Measurements from ENCODE around the gene CLIC4. TPM values are rescaled to one million over a fixed set of nuclear protein-coding genes. Genes with fewer than 3 reads are reported as not detected.

CLIC4 gene
- total and polyA plus RNA-seq, 2 experiments from 2014 or later, result 92.5 to 308 TPM

GRCh38 chr1:24696756-24697330, 48.4 kb upstream of the CLIC4 start:
- H3K9me2 ChIP-seq (ENCODE audit: insufficient read depth), result no peaks in the 10 kb centered on the region
- no peak for ATAC-seq
- no peak overlapping the region for H3K27ac ChIP-seq (ENCODE audit: low read depth)
- DNase-seq (ENCODE audit: low spot score), result no peak
- TF ChIP-seq, protein P1, sequence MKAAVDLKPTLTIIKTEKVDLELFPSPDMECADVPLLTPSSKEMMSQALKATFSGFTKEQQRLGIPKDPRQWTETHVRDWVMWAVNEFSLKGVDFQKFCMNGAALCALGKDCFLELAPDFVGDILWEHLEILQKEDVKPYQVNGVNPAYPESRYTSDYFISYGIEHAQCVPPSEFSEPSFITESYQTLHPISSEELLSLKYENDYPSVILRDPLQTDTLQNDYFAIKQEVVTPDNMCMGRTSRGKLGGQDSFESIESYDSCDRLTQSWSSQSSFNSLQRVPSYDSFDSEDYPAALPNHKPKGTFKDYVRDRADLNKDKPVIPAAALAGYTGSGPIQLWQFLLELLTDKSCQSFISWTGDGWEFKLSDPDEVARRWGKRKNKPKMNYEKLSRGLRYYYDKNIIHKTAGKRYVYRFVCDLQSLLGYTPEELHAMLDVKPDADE (IDR thresholded peaks at IDR 0.05), result no peak
- TF ChIP-seq ZNF114 (CRISPR knock-in tag; IDR thresholded peaks at IDR 0.05) (no peak), STAT1 (IDR thresholded peaks at IDR 0.05; ENCODE audit: unreplicated experiment) (no peak), EZH2 (IDR thresholded peaks at IDR 0.05; ENCODE audit: low read depth, unreplicated experiment) (no peak), POLR2AphosphoS5 (IDR thresholded peaks at IDR 0.05; ENCODE audit: low read depth) (no peak), ZNF331 (CRISPR knock-in tag; IDR thresholded peaks at IDR 0.05; ENCODE audit: low read depth) (no peak), JUNB (IDR thresholded peaks at IDR 0.05; ENCODE audit: unreplicated experiment) (no peak), CREB1 (CRISPR knock-in tag; IDR thresholded peaks at IDR 0.05; ENCODE audit: low read depth) (no peak), EZH2phosphoT487 (IDR thresholded peaks at IDR 0.05; ENCODE audit: unreplicated experiment) (no peak), NANOG (IDR thresholded peaks at IDR 0.05; ENCODE audit: borderline replicate concordance) (no peak)
- TF ChIP-seq, protein P2, sequence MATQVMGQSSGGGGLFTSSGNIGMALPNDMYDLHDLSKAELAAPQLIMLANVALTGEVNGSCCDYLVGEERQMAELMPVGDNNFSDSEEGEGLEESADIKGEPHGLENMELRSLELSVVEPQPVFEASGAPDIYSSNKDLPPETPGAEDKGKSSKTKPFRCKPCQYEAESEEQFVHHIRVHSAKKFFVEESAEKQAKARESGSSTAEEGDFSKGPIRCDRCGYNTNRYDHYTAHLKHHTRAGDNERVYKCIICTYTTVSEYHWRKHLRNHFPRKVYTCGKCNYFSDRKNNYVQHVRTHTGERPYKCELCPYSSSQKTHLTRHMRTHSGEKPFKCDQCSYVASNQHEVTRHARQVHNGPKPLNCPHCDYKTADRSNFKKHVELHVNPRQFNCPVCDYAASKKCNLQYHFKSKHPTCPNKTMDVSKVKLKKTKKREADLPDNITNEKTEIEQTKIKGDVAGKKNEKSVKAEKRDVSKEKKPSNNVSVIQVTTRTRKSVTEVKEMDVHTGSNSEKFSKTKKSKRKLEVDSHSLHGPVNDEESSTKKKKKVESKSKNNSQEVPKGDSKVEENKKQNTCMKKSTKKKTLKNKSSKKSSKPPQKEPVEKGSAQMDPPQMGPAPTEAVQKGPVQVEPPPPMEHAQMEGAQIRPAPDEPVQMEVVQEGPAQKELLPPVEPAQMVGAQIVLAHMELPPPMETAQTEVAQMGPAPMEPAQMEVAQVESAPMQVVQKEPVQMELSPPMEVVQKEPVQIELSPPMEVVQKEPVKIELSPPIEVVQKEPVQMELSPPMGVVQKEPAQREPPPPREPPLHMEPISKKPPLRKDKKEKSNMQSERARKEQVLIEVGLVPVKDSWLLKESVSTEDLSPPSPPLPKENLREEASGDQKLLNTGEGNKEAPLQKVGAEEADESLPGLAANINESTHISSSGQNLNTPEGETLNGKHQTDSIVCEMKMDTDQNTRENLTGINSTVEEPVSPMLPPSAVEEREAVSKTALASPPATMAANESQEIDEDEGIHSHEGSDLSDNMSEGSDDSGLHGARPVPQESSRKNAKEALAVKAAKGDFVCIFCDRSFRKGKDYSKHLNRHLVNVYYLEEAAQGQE (IDR thresholded peaks at IDR 0.05; ENCODE audit: unreplicated experiment), result no peak
- TF ChIP-seq, protein P3, sequence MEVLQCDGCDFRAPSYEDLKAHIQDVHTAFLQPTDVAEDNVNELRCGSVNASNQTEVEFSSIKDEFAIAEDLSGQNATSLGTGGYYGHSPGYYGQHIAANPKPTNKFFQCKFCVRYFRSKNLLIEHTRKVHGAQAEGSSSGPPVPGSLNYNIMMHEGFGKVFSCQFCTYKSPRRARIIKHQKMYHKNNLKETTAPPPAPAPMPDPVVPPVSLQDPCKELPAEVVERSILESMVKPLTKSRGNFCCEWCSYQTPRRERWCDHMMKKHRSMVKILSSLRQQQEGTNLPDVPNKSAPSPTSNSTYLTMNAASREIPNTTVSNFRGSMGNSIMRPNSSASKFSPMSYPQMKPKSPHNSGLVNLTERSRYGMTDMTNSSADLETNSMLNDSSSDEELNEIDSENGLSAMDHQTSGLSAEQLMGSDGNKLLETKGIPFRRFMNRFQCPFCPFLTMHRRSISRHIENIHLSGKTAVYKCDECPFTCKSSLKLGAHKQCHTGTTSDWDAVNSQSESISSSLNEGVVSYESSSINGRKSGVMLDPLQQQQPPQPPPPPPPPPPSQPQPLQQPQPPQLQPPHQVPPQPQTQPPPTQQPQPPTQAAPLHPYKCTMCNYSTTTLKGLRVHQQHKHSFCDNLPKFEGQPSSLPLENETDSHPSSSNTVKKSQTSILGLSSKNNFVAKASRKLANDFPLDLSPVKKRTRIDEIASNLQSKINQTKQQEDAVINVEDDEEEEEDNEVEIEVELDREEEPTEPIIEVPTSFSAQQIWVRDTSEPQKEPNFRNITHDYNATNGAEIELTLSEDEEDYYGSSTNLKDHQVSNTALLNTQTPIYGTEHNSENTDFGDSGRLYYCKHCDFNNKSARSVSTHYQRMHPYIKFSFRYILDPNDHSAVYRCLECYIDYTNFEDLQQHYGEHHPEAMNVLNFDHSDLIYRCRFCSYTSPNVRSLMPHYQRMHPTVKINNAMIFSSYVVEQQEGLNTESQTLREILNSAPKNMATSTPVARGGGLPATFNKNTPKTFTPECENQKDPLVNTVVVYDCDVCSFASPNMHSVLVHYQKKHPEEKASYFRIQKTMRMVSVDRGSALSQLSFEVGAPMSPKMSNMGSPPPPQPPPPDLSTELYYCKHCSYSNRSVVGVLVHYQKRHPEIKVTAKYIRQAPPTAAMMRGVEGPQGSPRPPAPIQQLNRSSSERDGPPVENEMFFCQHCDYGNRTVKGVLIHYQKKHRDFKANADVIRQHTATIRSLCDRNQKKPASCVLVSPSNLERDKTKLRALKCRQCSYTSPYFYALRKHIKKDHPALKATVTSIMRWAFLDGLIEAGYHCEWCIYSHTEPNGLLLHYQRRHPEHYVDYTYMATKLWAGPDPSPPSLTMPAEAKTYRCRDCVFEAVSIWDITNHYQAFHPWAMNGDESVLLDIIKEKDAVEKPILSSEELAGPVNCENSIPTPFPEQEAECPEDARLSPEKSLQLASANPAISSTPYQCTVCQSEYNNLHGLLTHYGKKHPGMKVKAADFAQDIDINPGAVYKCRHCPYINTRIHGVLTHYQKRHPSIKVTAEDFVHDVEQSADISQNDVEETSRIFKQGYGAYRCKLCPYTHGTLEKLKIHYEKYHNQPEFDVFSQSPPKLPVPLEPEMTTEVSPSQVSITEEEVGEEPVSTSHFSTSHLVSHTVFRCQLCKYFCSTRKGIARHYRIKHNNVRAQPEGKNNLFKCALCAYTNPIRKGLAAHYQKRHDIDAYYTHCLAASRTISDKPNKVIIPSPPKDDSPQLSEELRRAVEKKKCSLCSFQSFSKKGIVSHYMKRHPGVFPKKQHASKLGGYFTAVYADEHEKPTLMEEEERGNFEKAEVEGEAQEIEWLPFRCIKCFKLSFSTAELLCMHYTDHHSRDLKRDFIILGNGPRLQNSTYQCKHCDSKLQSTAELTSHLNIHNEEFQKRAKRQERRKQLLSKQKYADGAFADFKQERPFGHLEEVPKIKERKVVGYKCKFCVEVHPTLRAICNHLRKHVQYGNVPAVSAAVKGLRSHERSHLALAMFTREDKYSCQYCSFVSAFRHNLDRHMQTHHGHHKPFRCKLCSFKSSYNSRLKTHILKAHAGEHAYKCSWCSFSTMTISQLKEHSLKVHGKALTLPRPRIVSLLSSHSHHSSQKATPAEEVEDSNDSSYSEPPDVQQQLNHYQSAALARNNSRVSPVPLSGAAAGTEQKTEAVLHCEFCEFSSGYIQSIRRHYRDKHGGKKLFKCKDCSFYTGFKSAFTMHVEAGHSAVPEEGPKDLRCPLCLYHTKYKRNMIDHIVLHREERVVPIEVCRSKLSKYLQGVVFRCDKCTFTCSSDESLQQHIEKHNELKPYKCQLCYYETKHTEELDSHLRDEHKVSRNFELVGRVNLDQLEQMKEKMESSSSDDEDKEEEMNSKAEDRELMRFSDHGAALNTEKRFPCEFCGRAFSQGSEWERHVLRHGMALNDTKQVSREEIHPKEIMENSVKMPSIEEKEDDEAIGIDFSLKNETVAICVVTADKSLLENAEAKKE (CRISPR knock-in tag; IDR thresholded peaks at IDR 0.05), result no peak
- TF ChIP-seq, protein P4, sequence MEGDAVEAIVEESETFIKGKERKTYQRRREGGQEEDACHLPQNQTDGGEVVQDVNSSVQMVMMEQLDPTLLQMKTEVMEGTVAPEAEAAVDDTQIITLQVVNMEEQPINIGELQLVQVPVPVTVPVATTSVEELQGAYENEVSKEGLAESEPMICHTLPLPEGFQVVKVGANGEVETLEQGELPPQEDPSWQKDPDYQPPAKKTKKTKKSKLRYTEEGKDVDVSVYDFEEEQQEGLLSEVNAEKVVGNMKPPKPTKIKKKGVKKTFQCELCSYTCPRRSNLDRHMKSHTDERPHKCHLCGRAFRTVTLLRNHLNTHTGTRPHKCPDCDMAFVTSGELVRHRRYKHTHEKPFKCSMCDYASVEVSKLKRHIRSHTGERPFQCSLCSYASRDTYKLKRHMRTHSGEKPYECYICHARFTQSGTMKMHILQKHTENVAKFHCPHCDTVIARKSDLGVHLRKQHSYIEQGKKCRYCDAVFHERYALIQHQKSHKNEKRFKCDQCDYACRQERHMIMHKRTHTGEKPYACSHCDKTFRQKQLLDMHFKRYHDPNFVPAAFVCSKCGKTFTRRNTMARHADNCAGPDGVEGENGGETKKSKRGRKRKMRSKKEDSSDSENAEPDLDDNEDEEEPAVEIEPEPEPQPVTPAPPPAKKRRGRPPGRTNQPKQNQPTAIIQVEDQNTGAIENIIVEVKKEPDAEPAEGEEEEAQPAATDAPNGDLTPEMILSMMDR (conservative IDR thresholded peaks at IDR 0.05; ENCODE audit: low read depth in 2 of 2), result no peak
- H3K4me3 ChIP-seq, result no peak overlapping the region
- H3K27me3 ChIP-seq (ENCODE audit: insufficient read depth), result no peaks in the 10 kb centered on the region
- no peaks in the 10 kb centered on the region for H4K20me1 ChIP-seq (replicated peaks; ENCODE audit: insufficient read depth)
- no peak overlapping the region for H3K4me2 ChIP-seq
- no peaks in the 10 kb centered on the region for H3K79me2 ChIP-seq (replicated peaks; ENCODE audit: insufficient read depth)
- no peaks in the 10 kb centered on the region for H3F3A ChIP-seq (replicated peaks; ENCODE audit: low read depth)
- Mint-ChIP-seq H3K4me1 (peaks cover 10% of the 10 kb centered on the region), H3K27me3 (ENCODE audit: insufficient read depth, low read depth, poor library complexity) (peaks cover 12% of the 10 kb centered on the region), H3K36me3 (ENCODE audit: low read depth) (no peaks in the 10 kb centered on the region), H3K4me3 (no peak overlapping the region), H3K9me3 (peaks cover 3% of the 10 kb centered on the region; the same call in 1 of the 3 replicates), H3K27ac (no peak overlapping the region)
- H2AFZ ChIP-seq, result peak overlapping the region; percentile 87
- H3K4me1 ChIP-seq (ENCODE audit: insufficient read depth), result peaks cover 5% of the 10 kb centered on the region
- no peaks in the 10 kb centered on the region for H3K36me3 ChIP-seq (ENCODE audit: insufficient read depth)

All from GM23338 (cell line).